Endodermal cell (in vitro differentiated cells): Measurements from ENCODE around the gene ECE1. TPM values are rescaled to one million over a fixed set of nuclear protein-coding genes. Genes with fewer than 3 reads are reported as not detected.

Source experiments
- DNase-seq: peaks from one replicate; pipeline ENCODE4 v3.0.0-alpha.2; 2017
- H3K27ac ChIP-seq: 2 replicates; pipeline ENCODE4 v1.5.1; 2013; ENCODE audit warnings: mild to moderate bottlenecking, low read depth, low read length, moderate library complexity
- H3K27me3 ChIP-seq: 2 replicates; pipeline ENCODE4 v1.6.1; 2013; ENCODE audit warnings: mild to moderate bottlenecking, low read length, moderate library complexity; ENCODE audit not compliant: insufficient read depth, control insufficient read depth, poor library complexity, severe bottlenecking
- H3K36me3 ChIP-seq: 2 replicates; pipeline ENCODE4 v1.7.0; 2013; ENCODE audit warnings: mild to moderate bottlenecking, low read length, moderate library complexity; ENCODE audit not compliant: control insufficient read depth, insufficient read depth
- H3K4me1 ChIP-seq: one replicate; pipeline ENCODE4 v1.7.0; 2013; ENCODE audit warnings: low read length; ENCODE audit not compliant: control insufficient read depth, insufficient read depth
- H3K4me3 ChIP-seq: 2 replicates; pipeline ENCODE4 v1.5.1; 2013; ENCODE audit warnings: mild to moderate bottlenecking, low read length, moderate library complexity
- H3K9ac ChIP-seq: 2 replicates; pipeline ENCODE4 v1.6.1; 2013; ENCODE audit warnings: mild to moderate bottlenecking, low read length, moderate library complexity; ENCODE audit not compliant: poor library complexity, severe bottlenecking; ENCODE audit errors: extremely low read depth
- H3K9me3 ChIP-seq: 2 replicates; pipeline ENCODE4 v1.6.1; 2013; ENCODE audit warnings: mild to moderate bottlenecking, low read length, moderate library complexity; ENCODE audit not compliant: control insufficient read depth
- H3K27ac Mint-ChIP-seq: 2 replicates; pipeline ENCODE4 v1.8.0; 2020; ENCODE audit warnings: mixed read lengths
- H3K27me3 Mint-ChIP-seq: 2 replicates; pipeline ENCODE4 v1.8.0; 2021; ENCODE audit warnings: mild to moderate bottlenecking, mixed read lengths; ENCODE audit not compliant: insufficient read depth
- H3K36me3 Mint-ChIP-seq: 2 replicates; pipeline ENCODE4 v1.8.0; 2020; ENCODE audit warnings: low read depth, mixed read lengths
- H3K4me1 Mint-ChIP-seq: 2 replicates; pipeline ENCODE4 v1.8.0; 2020; ENCODE audit warnings: mixed read lengths
- H3K4me3 Mint-ChIP-seq: 2 replicates; pipeline ENCODE4 v1.8.0; 2020; ENCODE audit warnings: mild to moderate bottlenecking, moderate library complexity, mixed read lengths
- H3K9me3 Mint-ChIP-seq: 2 replicates; pipeline ENCODE4 v1.8.0; 2020; ENCODE audit warnings: mild to moderate bottlenecking, mixed read lengths
- WGBS, 2 experiments: methylation state at CpG; one replicate each; pipeline versions ENCODE4 v1.1.5 to v1.1.7; 2013; ENCODE audit warnings: missing lambda C conversion rate in 2 of 2, mixed read lengths in 1 of 2; ENCODE audit not compliant: insufficient coverage in 1 of 2, insufficient read length in 1 of 2; 5-methylcytosine and 5-hydroxymethylcytosine counted together
- total RNA-seq, 2 donors: library from RNA; stranded (reverse); fragmentation: NEBNext Ultra II Directional in 1 of 2; extraction: Animal tissue kit (Norgen Biotek cat#: 25700) in 1 of 2; gene quantifications; 2 replicates in 1 of 2; 3 replicates in 1 of 2; pipeline ENCODE4 v1.2.1, GENCODE V29; 2021
- TF ChIP-seq, protein P1 (sequence below): fragments of 200-600 bp; sonication (generic); conservative IDR thresholded peaks from 2 replicates; pipeline ENCODE4 v1.5.0; 2021; ENCODE audit warnings: antibody characterized with exemption, mild to moderate bottlenecking

ECE1 gene
- total RNA-seq, 2 donors from 2014 or later = 47.8 to 57.9 TPM

DNA sequence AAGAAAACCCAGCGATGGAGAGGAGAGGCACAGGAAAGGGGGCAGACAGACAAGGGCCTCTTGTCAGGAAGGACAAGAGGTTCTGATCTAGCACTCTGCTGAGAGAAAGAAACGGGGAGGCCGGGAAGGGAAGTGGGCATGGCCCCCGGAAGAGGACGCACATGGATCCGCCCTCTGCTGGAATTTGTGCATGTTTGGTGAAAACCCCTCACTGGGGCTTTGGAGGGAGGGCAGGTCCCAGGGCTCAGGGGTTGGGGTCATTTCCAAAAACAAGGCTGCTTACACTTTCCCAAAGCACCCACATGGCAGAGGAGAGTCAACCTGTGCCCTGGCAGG is 32.4 kb upstream of the ECE1 start:
- no peak overlapping the region for H3K4me3 Mint-ChIP-seq
- H3K27me3 Mint-ChIP-seq = no peaks in the 10 kb centered on the region
- no peaks in the 10 kb centered on the region for H3K9me3 Mint-ChIP-seq
- H3K4me1 Mint-ChIP-seq = peaks cover 86% of the 10 kb centered on the region
- H3K27me3 ChIP-seq = no peaks in the 10 kb centered on the region
- H3K9ac ChIP-seq = peak overlapping the region; percentile 8
- no peaks in the 10 kb centered on the region for H3K36me3 Mint-ChIP-seq
- TF ChIP-seq, protein P1, sequence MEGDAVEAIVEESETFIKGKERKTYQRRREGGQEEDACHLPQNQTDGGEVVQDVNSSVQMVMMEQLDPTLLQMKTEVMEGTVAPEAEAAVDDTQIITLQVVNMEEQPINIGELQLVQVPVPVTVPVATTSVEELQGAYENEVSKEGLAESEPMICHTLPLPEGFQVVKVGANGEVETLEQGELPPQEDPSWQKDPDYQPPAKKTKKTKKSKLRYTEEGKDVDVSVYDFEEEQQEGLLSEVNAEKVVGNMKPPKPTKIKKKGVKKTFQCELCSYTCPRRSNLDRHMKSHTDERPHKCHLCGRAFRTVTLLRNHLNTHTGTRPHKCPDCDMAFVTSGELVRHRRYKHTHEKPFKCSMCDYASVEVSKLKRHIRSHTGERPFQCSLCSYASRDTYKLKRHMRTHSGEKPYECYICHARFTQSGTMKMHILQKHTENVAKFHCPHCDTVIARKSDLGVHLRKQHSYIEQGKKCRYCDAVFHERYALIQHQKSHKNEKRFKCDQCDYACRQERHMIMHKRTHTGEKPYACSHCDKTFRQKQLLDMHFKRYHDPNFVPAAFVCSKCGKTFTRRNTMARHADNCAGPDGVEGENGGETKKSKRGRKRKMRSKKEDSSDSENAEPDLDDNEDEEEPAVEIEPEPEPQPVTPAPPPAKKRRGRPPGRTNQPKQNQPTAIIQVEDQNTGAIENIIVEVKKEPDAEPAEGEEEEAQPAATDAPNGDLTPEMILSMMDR = no peak
- H3K36me3 ChIP-seq = no peaks in the 10 kb centered on the region
- H3K27ac Mint-ChIP-seq = peak overlapping the region; percentile 78
- H3K9me3 ChIP-seq = no peaks in the 10 kb centered on the region
- DNase-seq = peak; percentile 58
- H3K4me1 ChIP-seq = peaks cover 54% of the 10 kb centered on the region
- no peak overlapping the region for H3K4me3 ChIP-seq
- H3K27ac ChIP-seq = peak overlapping the region; percentile 25
- 36 to 61% methylated on average over 4 to 6 of the region's 6 CpGs for WGBS, 2 experiments

DNA sequence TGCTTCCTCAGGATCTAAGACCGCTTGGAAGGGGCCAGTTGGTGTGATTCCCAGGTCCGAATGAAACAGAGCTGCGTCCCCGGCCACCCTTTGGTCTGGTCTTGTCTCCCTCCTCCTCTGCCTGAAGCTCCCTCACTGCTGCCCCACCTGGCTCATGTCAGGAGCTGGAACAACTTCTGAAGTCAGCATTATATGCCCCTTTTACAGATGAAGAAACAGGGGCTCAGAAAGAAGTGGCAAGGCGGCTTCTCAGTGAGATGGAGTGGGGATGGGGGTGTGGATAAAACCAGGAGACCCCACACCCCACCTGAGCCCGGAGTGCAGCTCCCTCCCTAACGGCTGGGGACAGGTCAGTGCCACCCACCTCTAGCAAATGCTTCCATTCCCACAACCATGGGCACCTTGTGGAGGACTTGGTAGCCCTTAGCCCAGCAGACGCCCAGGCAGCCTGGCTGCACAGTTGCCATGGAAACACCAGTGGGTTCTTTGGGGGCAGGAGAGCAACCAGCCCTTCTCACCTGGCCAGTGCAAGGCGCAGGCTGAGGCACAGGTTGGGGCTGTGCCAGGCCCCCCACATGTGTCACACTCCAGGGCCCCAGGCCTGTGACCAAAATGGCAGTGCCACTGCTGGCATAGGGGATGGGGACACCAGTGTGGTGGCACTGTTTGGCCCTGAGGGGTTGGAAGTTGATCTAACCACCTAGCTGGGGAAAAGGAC is 31.9 kb upstream of the ECE1 start:
- H3K27me3 Mint-ChIP-seq = no peaks in the 10 kb centered on the region
- 77 to 91% methylated on average over 4 to 8 of the region's 9 CpGs for WGBS, 2 experiments

DNA sequence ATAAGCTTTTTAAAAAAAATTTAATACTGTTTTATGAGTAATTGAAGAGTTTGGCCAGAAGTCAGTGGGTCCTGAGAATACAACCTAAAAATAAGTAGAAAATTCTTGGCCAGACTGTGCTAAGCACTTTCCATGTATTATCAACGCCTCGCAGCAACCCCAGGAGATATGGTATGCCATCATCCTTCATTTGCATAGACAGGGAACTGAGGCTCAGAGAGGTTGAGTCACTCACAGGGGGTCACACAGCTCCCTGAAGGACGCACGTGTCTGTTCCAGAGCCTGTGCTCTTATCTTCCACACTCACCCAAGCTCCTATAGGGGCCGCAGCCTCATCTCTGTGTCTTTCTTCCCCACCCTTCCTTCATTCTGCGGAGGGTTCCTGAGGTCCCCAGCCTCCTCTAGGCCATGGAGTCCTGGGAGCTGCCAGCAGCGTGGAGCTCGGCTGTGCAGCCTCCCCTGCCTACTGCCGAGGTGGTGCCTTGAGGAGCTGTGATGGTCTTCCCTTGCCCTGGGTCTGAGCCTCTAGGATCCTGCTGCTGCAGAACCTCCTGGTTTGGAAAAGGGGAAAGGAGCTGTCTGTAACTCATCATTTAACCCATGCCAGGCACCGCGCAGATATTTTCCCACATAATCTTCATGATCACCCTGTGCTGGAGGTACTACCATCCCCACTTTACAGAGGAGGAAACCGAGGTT is 30.3 kb upstream of the ECE1 start:
- Histone ChIP-seq H3K4me3 (peak overlapping the region; percentile 50), H3K27ac (peak overlapping the region; percentile 12), H3K4me1 (peaks cover 48% of the 10 kb centered on the region), H3K9me3 (no peaks in the 10 kb centered on the region), H3K9ac (peak overlapping the region; percentile 23), H3K27me3 (no peaks in the 10 kb centered on the region), H3K36me3 (no peaks in the 10 kb centered on the region)
- H3K36me3 Mint-ChIP-seq = no peaks in the 10 kb centered on the region
- DNase-seq = no peak
- H3K27ac Mint-ChIP-seq = peak overlapping the region; percentile 78
- peak overlapping the region; percentile 32 for H3K4me3 Mint-ChIP-seq
- 81 to 83% methylated on average over 8 to 12 of the region's 12 CpGs for WGBS, 2 experiments
- no peaks in the 10 kb centered on the region for H3K9me3 Mint-ChIP-seq
- TF ChIP-seq, protein P1 = no peak
- H3K27me3 Mint-ChIP-seq = no peaks in the 10 kb centered on the region
- peaks cover 70% of the 10 kb centered on the region for H3K4me1 Mint-ChIP-seq

More for the DNA sequence above, 31.9 kb upstream of the ECE1 start:
- H3K9me3 ChIP-seq = no peaks in the 10 kb centered on the region
- H3K27ac ChIP-seq = peak overlapping the region; percentile 25
- peaks cover 82% of the 10 kb centered on the region for H3K4me1 Mint-ChIP-seq
- TF ChIP-seq, protein P1 = peak; percentile 64
- peak overlapping the region; percentile 78 for H3K27ac Mint-ChIP-seq
- peak overlapping the region; percentile 8 for H3K9ac ChIP-seq
- no peak overlapping the region for H3K4me3 ChIP-seq
- H3K4me1 ChIP-seq = peaks cover 54% of the 10 kb centered on the region
- H3K36me3 ChIP-seq = no peaks in the 10 kb centered on the region
- DNase-seq = peak; percentile 83
- no peaks in the 10 kb centered on the region for H3K27me3 ChIP-seq
- H3K36me3 Mint-ChIP-seq = no peaks in the 10 kb centered on the region
- H3K4me3 Mint-ChIP-seq = no peak overlapping the region
- no peaks in the 10 kb centered on the region for H3K9me3 Mint-ChIP-seq
